Fibroblast of skin of left quadriceps (primary cell): Measurements from ENCODE around the gene DSCAML1.
A peak's percentile ranks its signal among the peaks of the same experiment; 100 is the strongest.
"Not testable (repeated sequence)": the region's sequence is repeated elsewhere in the genome, so short reads cannot be mapped to it uniquely, and the experiment has no call there.

ENCODE experiments used
- DNase-seq, 2 experiments: peaks; one replicate each; pipeline ENCODE4 v3.0.0-alpha.2; 2013; ENCODE audit warnings: low read depth in 2 of 2

DSCAML1 gene

GRCh38 chr11:117407016-117407415, 390.0 kb downstream of the DSCAML1 start:
- no peak for DNase-seq

DNA sequence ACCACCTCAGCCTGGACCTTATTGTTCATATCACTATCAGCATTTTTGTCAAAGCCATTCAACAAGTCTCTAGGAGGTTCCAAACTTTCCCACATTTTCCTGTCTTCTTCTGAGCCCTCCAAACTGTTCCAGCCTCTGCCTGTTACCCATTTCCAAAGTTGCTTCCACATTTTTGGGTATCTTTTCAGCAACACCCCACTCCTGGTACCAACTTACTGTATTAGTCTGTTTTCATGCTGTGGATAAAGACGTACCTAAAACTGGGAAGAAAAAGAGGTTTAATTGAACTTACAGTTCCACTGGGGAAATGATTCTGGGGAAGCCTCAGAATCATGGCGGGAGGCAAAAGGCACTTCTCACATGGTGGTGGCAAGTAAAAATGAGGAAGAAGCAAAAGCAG, 391.1 kb downstream of the DSCAML1 start:
- DNase-seq = not testable (repeated sequence)

GRCh38 chr11:117399100-117399840, 397.7 kb downstream of the DSCAML1 start:
- DNase-seq = not testable (repeated sequence)

GRCh38 chr11:117398618-117399017, 398.4 kb downstream of the DSCAML1 start:
- not testable (repeated sequence) for DNase-seq

GRCh38 chr11:117396970-117397369, 400.0 kb downstream of the DSCAML1 start:
- no peak for DNase-seq

GRCh38 chr11:117395476-117395875, 401.5 kb downstream of the DSCAML1 start:
- DNase-seq = no peak

DNA sequence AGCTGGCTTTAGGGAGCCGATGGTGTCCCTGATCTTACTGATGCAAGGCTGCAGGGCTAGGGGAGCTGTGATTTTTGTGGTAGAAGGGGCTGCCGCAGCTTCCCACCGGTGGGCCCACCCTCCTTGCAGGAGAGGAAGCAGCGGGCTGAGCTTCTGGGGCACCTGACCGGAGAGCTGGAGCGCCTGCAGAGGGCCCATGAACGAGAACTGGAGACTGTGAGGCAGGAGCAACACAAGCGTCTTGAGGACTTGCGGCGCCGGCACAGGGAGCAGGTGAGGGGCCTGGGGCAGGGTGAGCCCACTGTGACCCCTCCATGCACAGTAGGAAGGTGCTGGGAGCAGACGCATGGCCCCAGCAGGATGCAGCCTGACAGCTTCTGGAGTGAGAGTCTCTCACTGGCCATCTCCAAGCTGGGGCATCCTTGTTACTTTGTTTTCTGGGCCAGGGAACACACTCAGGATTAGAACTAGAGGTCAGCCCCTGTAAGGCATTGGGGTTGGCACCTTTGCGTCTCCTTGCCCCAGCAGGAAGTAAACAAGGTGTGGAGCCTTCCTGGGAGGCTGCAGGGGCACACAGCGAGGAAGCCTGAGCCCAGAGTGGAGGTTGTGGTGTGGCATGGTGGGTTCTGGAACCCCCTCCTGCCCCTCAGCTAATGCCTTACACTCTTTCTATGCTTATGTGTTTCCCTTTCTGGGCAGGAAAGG, 402.6 kb downstream of the DSCAML1 start:
- no peak for DNase-seq

DNA sequence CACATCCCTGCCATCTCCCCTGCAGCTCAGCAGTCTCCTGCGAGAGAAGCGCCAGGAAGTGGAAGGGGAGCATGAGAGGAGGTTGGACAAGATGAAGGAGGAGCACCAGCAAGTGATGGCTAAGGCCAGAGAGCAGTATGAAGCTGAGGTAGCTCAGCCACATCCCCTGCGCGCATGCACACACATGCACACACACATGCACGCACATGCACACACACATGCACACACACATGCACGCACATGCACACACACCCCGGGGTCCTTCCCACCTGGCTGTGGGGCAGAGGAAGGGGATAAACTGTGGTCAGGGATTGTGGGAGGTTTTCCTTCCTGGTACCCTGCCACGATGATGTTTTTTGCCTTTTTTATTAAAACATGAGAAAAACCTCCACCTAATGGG, 404.0 kb downstream of the DSCAML1 start:
- DNase-seq = no peak

- DNase-seq = no peak
Measured at GRCh38 chr11:117392001-117392690, 404.9 kb downstream of the DSCAML1 start.

GRCh38 chr11:117391181-117391580, 405.8 kb downstream of the DSCAML1 start:
- DNase-seq = no peak

DNA sequence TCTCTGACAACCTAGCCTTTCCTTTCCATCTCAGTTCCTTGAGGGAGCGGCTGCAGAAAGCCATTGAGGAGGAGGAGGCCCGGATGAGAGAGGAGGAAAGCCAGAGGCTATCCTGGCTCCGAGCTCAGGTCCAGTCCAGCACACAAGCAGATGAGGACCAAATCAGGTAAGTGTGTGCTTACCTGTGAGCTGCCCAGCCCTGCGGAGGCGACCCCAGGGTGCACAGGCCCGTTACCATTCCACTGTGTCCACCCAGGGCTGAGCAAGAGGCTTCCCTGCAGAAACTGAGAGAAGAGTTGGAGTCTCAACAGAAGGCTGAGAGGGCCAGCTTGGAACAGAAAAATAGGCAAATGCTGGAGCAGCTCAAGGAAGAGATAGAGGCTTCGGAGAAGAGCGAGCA, 406.3 kb downstream of the DSCAML1 start:
- no peak for DNase-seq

GRCh38 chr11:117387992-117388755, 408.8 kb downstream of the DSCAML1 start:
- peak; percentile 71 to 73 for DNase-seq

DNA sequence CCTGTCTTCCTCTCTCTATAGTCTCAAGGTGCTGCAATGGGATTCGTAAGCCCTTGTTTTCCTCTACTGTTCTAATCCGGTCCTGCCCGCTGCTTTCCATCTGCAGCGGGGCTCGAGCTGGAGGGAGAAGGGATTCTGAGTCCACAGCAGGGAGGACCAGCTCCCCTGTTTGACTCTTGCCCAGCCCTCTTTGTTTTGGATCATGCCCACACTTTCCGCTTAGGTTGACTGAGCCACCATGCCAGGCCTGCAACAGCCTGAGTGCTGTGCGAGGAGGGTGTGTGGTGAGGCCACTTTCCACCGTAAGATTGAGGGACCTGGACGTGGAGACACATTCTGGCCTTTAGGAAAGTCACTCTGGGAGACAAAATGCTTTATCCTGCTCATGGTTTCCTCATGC, 411.1 kb downstream of the DSCAML1 start:
- no peak for DNase-seq

DNA sequence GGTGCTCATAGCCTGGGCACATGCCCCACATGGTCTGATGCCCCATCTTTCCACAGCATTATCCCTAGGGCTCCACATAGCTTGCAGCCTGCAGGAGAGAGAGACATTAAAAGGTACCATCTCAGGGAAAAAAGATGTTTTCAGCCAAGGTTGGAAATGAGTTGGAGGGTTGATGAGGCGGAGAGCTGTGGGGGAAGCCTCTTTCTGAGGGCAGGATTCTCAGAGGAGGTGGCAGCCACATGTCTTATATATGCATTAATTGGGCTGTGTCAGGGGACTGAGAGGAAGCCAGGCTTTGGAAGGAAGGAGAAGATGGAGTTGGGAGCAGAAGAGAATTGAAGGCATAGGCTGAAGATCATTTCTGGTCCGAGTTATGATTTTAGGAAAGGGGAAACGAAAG, 411.5 kb downstream of the DSCAML1 start:
- DNase-seq = no peak

- peak; percentile 58 to 63 for DNase-seq
Measured at GRCh38 chr11:117384045-117384444, 413.0 kb downstream of the DSCAML1 start.

- DNase-seq = no peak
Measured at GRCh38 chr11:117382746-117383145, 414.3 kb downstream of the DSCAML1 start.

DNA sequence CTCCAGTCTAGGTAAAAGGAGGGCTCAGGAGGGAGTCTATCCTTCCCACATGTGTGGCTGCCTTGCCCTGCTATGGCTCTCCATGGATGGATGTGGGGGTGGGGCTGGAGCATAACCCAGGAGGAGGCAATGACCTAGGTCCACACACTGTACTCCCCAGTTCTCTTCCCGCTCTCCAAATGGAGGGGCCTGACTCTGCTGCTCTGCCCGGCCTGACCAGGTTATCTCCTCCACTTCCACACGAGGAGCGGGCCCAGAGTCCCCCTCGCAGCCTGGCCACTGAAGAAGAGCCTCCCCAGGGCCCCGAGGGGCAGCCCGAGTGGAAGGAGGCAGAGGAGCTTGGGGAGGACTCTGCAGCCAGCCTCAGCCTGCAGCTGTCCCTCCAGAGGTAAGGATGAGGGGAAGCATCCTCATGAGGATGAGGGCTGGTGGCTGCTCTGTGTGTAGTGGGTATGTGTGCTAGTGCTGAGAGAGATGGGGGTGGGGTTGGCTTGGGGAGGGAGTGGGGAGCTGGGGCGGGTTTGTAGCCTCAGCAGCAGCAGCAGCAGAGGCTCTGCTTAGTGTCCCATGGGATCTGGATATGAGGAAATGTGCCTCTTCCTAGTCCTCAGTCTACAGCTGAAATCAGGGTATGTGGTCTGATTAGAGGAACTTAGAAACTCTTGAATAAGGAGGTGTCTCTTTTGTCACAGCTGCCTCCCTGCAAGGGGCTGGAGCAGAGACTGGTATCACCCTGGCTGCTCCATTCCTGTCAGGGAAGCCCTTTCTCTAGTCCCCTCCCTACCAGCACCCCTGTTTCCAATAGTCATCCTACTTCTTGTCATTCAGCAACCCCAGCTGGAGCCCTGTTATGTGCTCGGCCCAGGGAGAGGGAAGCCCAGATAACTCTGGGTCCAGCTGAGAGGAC, 415.3 kb downstream of the DSCAML1 start:
- DNase-seq = no peak

GRCh38 chr11:117380676-117381075, 416.3 kb downstream of the DSCAML1 start:
- DNase-seq = no peak

- DNase-seq = no peak
Measured at GRCh38 chr11:117378976-117379865, 417.8 kb downstream of the DSCAML1 start.
